Breast epithelium (tissue), 3 donors: ENCODE measurements around the gene MUC22.

ENCODE experiments used
- POLR2A ChIP-seq: fragments of 450-650 bp; IDR thresholded peaks from one replicate; pipeline ENCODE4 v1.6.1; 2016; ENCODE audit warnings: antibody characterized with exemption, mild to moderate bottlenecking, moderate library complexity
- POLR2AphosphoS5 ChIP-seq, 3 donors: sonication (generic); formaldehyde crosslinking; IDR thresholded peaks; one replicate each; pipeline ENCODE4 v1.6.1; 2017; ENCODE audit warnings: antibody characterized with exemption in 3 of 3
- TF ChIP-seq, protein P1 (sequence below), 3 donors: fragments of 450-650 bp; IDR thresholded peaks; one replicate each; pipeline ENCODE4 v1.5.1; 2016 to 2017; ENCODE audit warnings: antibody characterized with exemption in 3 of 3, mild to moderate bottlenecking in 3 of 3, moderate library complexity in 3 of 3

DNA sequence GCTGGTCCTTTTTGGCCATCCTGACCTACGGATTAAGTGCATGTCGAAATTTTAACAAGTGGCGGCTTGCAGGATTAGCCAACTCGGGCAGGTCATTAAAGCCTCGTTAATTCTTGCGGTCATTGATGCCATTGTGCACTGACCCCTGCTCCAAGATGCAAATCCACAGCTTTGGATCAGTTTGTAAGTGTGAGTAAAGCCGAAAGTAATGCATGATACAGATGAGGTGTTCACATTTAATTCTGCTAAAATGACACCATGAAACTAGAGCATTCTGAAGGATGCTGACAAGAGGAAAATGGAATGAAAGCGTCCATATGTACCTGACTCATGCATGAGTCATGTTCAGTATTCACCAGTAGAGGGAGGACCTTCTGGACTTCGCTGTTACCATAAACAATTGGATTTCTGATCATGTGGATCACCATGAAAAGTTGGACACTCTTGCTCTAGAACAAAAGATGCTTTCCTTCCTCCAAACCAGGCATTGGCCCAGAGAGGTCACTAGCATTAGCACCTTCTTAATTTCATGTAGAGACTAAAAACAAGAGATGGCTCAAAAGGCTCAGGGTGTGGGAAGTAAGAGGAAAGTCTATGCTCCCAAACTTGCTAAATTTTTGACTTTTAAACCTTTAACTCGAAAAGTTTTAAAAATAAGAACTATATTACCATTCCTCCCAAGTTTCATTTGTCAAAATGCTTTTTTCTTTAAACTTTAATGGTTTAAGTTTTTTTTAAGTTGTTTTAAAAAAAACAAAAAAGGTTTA is 48.0 kb downstream of the MUC22 start:
- TF ChIP-seq, protein P1, sequence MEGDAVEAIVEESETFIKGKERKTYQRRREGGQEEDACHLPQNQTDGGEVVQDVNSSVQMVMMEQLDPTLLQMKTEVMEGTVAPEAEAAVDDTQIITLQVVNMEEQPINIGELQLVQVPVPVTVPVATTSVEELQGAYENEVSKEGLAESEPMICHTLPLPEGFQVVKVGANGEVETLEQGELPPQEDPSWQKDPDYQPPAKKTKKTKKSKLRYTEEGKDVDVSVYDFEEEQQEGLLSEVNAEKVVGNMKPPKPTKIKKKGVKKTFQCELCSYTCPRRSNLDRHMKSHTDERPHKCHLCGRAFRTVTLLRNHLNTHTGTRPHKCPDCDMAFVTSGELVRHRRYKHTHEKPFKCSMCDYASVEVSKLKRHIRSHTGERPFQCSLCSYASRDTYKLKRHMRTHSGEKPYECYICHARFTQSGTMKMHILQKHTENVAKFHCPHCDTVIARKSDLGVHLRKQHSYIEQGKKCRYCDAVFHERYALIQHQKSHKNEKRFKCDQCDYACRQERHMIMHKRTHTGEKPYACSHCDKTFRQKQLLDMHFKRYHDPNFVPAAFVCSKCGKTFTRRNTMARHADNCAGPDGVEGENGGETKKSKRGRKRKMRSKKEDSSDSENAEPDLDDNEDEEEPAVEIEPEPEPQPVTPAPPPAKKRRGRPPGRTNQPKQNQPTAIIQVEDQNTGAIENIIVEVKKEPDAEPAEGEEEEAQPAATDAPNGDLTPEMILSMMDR (IDR thresholded peaks at IDR 0.05): peak; percentile 32 to 49 (median 40)
- TF ChIP-seq POLR2A (no peak), POLR2AphosphoS5 (IDR thresholded peaks at IDR 0.05) (no peak)
